ENCODE measurements around the gene MGAT3.
"Not testable (repeated sequence)": the region's sequence is repeated elsewhere in the genome, so short reads cannot be mapped to it uniquely, and the experiment has no call there.

The MGAT3 gene

GRCh38 chr22:39456522-39457197, at the start of gene MGAT3:
Gene MGAT3, plus strand, starts transcription at chr22:39457012. Its CDS starts 30,336 bp downstream, at chr22:39487348.
- no peak for DNase-seq

- DNase-seq: no peak
Observed at GRCh38 chr22:39408173-39408572, 48.6 kb upstream of the MGAT3 start.

DNA sequence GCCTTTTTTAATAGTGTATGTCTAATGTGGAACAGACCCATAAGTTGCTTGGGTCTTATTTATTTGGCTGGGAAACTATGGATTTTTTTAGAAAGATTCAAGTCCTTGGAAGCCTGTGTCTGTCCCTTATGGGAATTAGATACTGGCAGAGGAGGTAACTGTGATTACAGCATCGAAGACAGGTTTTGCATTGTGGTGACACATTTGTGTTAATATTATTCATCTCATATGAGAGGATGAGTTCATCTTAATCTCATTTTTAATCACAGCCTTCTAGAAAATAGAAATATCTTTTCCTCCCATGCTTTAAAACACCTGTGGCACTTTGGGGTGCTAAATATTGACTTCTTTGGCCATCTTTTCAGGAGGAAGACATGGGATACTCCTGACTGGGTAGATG, 48.0 kb upstream of the MGAT3 start:
- no peak for DNase-seq

DNA sequence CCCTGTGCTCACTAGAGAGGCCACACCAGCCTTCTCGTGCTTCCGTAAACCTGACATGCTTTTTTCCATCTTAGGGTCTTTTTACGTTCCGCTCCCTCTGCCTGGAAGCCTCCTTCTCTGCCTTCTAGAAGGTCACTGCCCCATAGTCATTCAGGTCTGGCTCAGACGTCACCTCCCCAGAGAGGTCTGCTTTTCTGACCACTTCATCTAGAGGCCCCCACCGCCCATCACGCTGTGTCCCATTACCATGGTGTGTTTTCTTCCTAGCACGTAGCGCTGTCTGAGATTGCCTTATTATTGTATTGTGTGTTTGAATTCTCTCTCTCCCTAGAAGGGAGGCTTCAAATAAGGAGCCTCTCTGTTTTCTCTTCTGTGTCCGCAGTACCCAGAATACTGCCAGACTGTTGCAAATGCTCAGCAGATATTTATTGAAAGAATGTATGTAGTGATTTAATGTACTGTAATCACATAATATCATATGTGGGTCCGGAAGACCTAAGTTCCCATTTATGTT, 47.2 kb upstream of the MGAT3 start:
- DNase-seq: no peak

DNA sequence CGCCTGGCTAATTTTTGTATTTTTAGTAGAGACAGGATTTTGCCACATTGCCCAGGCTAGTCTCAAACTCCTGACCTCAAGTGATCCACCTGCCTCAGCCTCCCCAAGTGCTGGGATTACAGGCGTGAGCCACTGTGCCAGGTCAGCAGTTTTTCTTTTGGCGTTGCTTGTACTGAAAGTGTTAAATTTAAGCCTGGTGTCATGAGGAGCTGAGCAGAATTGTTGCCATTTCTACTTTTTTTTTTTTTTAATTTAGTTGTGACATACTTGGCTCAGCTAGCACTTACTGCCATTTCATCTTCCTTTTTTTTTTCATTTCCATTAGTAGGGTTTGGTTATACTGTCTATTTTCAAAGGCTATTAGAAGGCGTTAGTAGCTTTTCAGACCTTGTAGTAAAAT, 46.5 kb upstream of the MGAT3 start:
- DNase-seq: no peak

GRCh38 chr22:39411828-39412365, 44.9 kb upstream of the MGAT3 start:
- not testable (repeated sequence) for DNase-seq

GRCh38 chr22:39413204-39413603, 43.6 kb upstream of the MGAT3 start:
- not testable (repeated sequence) for DNase-seq

GRCh38 chr22:39414377-39414776, 42.4 kb upstream of the MGAT3 start:
- DNase-seq: no peak

GRCh38 chr22:39414886-39415285, 41.9 kb upstream of the MGAT3 start:
- DNase-seq: no peak

DNA sequence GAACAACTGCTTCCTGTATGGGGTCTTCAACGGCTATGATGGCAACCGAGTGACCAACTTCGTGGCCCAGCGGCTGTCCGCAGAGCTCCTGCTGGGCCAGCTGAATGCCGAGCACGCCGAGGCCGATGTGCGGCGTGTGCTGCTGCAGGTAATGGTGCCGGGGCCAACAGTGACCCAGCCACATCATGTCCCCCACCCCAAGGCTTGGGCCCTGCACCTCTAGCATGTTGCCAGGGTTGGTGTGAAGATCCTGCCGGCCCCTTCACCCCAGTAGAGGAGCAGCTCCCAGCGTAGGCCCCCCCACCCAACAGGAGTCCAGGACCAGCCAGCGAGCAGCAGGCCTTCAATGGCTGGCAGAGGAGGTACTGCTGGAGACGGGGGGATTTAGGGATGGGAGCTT, 41.3 kb upstream of the MGAT3 start:
- no peak for DNase-seq

- DNase-seq: no peak
Observed at GRCh38 chr22:39416319-39416718, 40.5 kb upstream of the MGAT3 start.

- no peak for DNase-seq
Observed at GRCh38 chr22:39417641-39418040, 39.2 kb upstream of the MGAT3 start.

DNA sequence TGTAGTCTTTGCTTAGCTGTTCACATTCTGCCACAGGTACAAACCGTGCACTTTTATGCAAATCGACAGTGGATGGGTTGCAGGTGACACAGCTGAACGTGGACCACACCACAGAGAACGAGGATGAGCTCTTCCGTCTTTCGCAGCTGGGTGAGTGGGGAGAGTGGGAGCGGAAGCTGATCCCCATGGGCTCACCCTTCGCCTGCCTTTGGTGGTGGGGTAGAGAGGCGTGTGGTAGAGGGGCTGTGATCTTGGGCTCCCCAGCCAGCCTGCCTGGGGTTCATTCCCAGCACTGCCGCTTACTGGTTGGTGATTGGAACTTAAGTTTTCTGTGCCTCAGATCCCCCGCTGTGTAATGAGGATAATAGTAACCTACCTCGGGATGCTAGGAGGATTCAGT, 38.1 kb upstream of the MGAT3 start:
- no peak for DNase-seq

DNA sequence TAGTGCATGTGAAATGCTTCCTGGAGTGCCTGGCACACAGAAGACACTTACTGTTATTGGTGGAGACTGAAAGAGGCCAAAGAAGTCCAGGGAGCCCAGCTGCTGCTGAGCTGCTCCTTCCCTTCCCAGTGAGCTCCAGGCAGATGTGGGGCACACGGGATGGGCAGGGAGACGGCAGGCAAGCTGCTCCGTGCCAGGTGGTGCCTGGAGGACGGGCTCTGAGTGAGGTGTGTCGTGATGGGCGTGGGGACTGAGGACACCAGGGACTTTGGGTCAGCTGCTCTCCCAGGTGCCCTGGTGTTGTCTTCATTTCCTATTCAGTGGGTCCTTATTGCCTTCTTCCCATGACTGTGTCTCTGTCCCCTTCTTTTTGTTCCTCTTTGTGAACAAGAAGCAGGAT, 37.7 kb upstream of the MGAT3 start:
- DNase-seq: no peak

DNA sequence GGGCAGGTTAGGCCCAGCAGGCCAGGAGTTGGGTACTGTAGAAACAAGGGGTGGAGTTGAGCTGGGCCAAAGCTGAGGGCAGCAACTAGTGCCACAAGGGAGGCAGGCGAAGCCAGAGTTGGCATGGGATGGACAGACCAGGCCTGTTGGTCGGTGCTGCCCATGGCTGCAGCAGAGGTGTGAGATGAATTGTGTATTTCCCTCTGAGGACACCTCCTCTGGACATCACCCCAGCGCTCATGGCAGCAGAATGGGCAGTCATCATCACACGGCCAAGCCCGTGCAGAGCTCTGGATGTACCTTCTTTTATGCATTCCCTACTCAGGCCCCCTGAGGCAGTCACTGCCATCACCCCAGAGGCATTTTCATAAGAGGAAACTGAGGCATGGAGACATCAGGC, 36.9 kb upstream of the MGAT3 start:
- DNase-seq: no peak

DNA sequence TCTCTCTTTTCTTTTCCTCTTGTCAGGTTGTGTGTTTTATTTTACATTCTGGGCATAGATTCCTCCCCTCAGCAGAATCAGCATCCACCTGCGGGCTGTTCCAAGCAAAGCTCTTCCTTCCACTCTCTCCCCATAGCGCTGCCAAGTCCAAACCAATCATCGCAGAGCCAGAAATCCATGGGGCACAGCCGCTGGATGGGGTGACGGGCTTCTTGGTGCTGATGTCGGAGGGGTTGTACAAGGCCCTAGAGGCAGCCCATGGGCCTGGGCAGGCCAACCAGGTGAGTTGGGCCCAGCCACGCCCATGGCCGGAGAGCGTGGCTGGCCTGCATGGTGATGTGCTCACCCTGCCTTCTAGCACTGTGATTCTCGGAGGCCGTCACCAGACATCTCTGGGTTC, 35.1 kb upstream of the MGAT3 start:
- no peak for DNase-seq

DNA sequence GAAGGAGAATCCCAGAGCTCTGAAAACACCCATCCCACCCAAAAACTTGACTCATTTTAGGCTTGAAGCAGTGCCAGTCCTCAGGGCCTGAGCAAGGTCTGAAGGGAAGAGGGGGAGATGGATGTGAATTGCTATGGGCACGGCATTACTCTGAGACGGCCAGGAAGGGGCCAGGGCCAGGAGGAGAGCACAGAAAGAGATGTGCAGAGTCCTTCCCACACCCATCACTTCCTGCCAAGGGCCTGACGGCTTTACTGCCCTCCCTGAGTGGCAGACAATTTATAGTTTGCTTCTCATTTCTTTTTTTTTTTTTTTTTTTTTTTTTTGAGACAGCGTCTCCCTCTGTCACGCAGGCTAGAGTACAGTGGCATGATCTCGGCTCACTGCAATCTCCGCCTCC, 34.7 kb upstream of the MGAT3 start:
- no peak for DNase-seq

- no peak for DNase-seq
Observed at GRCh38 chr22:39422721-39423120, 34.1 kb upstream of the MGAT3 start.

DNA sequence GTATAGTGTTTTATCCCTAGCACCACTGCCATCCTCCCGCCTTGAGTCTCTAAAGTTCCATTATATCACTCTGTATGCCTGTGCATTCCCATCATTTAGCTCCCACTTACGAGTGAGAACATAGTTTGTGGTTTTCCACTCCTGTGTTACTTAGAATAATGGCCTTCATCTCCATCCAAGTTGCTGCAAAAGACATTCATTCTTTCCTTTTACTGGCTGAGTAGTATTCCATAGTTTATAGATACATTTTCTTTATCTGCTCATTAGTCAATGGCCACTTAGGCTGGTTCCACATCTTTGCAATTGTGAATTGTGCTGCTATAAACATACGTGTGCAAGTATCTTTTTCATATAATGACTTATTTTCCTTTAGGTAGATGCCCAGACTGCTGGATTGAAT, 32.8 kb upstream of the MGAT3 start:
- no peak for DNase-seq

DNA sequence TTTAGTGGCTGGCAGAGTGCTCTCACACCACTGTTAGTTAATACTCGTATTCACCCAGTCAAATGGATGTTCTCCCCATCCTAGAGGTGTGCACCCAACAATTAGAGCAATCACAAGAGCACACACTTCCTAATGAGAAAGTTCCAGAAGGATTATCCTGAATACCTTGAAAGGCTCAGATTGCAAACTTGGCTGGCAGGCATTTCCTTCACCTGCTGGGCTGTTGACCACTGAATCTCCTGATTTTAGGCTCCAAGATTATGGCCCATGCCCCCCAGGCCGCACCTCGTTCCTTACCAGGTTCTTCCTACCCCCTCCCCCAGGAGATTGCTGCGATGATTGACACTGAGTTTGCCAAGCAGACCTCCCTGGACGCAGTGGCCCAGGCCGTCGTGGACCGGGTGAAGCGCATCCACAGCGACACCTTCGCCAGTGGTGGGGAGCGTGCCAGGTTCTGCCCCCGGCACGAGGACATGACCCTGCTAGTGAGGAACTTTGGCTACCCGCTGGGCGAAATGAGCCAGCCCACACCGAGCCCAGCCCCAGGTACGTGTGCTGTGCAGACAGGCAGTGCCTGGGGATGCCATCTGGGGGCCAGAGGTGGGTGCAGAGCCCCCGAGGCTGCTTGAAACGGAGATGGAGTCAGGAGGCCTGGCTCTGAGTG, 30.3 kb upstream of the MGAT3 start:
- DNase-seq: no peak

- DNase-seq: no peak
Observed at GRCh38 chr22:39427751-39428596, 28.8 kb upstream of the MGAT3 start.

GRCh38 chr22:39428597-39429071, 28.2 kb upstream of the MGAT3 start:
- no peak for DNase-seq

- DNase-seq: no peak
Observed at GRCh38 chr22:39429186-39429585, 27.6 kb upstream of the MGAT3 start.
